SK-N-SH treated with all-trans-retinoic acid at 6 μM for 48 hours (cell line): ENCODE results near the gene ZNF195.
"Not testable (repeated sequence)": the region's sequence is repeated elsewhere in the genome, so short reads cannot be mapped to it uniquely, and the experiment has no call there.

Source experiments
- BACH2 ChIP-seq: fragments of 250-450 bp; sonication (Bioruptor Pico); IDR thresholded peaks from 2 replicates; pipeline ENCODE4 v1.9.0; 2021; ENCODE audit warnings: mild to moderate bottlenecking, borderline replicate concordance
- OSR1 ChIP-seq: fragments of 250-450 bp; sonication (Bioruptor Pico); IDR thresholded peaks from 2 replicates; pipeline ENCODE4 v1.8.0; 2022; ENCODE audit warnings: moderate library complexity, mild to moderate bottlenecking, inconsistent platforms
- POU6F1 ChIP-seq: fragments of 250-450 bp; sonication (Bioruptor Pico); IDR thresholded peaks from 2 replicates; pipeline ENCODE4 v1.8.0; 2021; ENCODE audit warnings: low read depth, mild to moderate bottlenecking, moderate library complexity, borderline replicate concordance
- ZNF70 ChIP-seq: fragments of 450-650 bp; formaldehyde crosslinking; IDR thresholded peaks from 2 replicates; pipeline ENCODE4 v1.5.0; 2020; ENCODE audit warnings: mild to moderate bottlenecking, moderate library complexity

- not testable (repeated sequence) for TF ChIP-seq POU6F1; OSR1 (CRISPR knock-in tag); ZNF70 (CRISPR knock-in tag); BACH2 (CRISPR knock-in tag)
Measured at GRCh38 chr11:3336420-3336819, 42.5 kb downstream of the ZNF195 start.
